Loucy (cell line): ENCODE data around the gene TREX2.

Source experiments
- H2AFZ ChIP-seq: fragments of 200-600 bp; sonication (generic); 2 replicates; pipeline ENCODE4 v1.6.0; 2016; ENCODE audit warnings: antibody characterized with exemption, mild to moderate bottlenecking, low read length, moderate library complexity
- H3F3A ChIP-seq: fragments of 200-600 bp; 2 replicates; pipeline ENCODE4 v1.6.0; 2016; ENCODE audit warnings: antibody characterized with exemption, low read depth, mild to moderate bottlenecking
- H3K27me3 ChIP-seq: fragments of 200-600 bp; sonication (generic); 2 replicates; pipeline ENCODE4 v1.6.1; 2014; ENCODE audit warnings: low read length, mild to moderate bottlenecking; ENCODE audit not compliant: insufficient read depth, poor library complexity, severe bottlenecking
- H3K36me3 ChIP-seq: fragments of 200-600 bp; sonication (generic); 2 replicates; pipeline ENCODE4 v1.6.1; 2016; ENCODE audit warnings: low read length; ENCODE audit not compliant: insufficient read depth
- H3K4me1 ChIP-seq: fragments of 200-600 bp; sonication (generic); 2 replicates; pipeline ENCODE4 v1.5.1; 2014; ENCODE audit warnings: low read length, mild to moderate bottlenecking; ENCODE audit not compliant: insufficient read depth, poor library complexity, severe bottlenecking
- H3K4me2 ChIP-seq: fragments of 200-600 bp; sonication (generic); 2 replicates; pipeline ENCODE4 v1.6.0; 2014; ENCODE audit warnings: antibody characterized with exemption, low read length, low read depth, mild to moderate bottlenecking; ENCODE audit not compliant: poor library complexity, severe bottlenecking
- H3K4me3 ChIP-seq: fragments of 200-600 bp; sonication (generic); 2 replicates; pipeline ENCODE4 v1.5.1; 2014; ENCODE audit warnings: low read length, mild to moderate bottlenecking, mixed read lengths; ENCODE audit not compliant: poor library complexity, severe bottlenecking
- H3K79me2 ChIP-seq: fragments of 200-600 bp; sonication (generic); 2 replicates; pipeline ENCODE4 v1.6.1; 2014; ENCODE audit warnings: low read length; ENCODE audit not compliant: insufficient read depth
- H3K9ac ChIP-seq: fragments of 200-600 bp; sonication (generic); 2 replicates; pipeline ENCODE4 v1.6.0; 2014; ENCODE audit warnings: mild to moderate bottlenecking, low read depth, low read length, moderate library complexity; ENCODE audit not compliant: poor library complexity, severe bottlenecking
- H3K9me2 ChIP-seq: fragments of 200-600 bp; sonication (generic); replicated peaks from 2 replicates; pipeline ENCODE4 v1.6.1; 2016; ENCODE audit warnings: low read depth, low read length, mixed read lengths
- H3K9me3 ChIP-seq: fragments of 200-600 bp; sonication (generic); 2 replicates; pipeline ENCODE4 v1.6.1; 2014; ENCODE audit warnings: mild to moderate bottlenecking, antibody characterized with exemption, low read length, low read depth; ENCODE audit not compliant: insufficient read depth
- H4K20me1 ChIP-seq: fragments of 200-600 bp; sonication (generic); 2 replicates; pipeline ENCODE4 v1.6.0; 2014; ENCODE audit warnings: antibody characterized with exemption, low read length, mild to moderate bottlenecking; ENCODE audit not compliant: insufficient read depth, poor library complexity, severe bottlenecking
- CTCF ChIP-seq: fragments of 200-600 bp; sonication (generic); conservative IDR thresholded peaks from 2 replicates; pipeline ENCODE4 v1.5.1; 2014; ENCODE audit warnings: mild to moderate bottlenecking, antibody characterized with exemption, low read length
- EZH2phosphoT487 ChIP-seq: fragments of 200-600 bp; IDR thresholded peaks from 2 replicates; pipeline ENCODE4 v1.6.1; 2018; ENCODE audit warnings: antibody characterized with exemption, mild to moderate bottlenecking, moderate library complexity, borderline replicate concordance

TREX2 gene

GRCh38 chrX:153455571-153455970 lies 9.7 kb upstream of the TREX2 start:
- Histone ChIP-seq H3K36me3 (no peaks in the 10 kb centered on the region; the same call in 1 of the 2 replicates), H3K9ac (no peak overlapping the region), H3K79me2 (no peaks in the 10 kb centered on the region), H3K4me2 (no peak overlapping the region), H3K27me3 (no peaks in the 10 kb centered on the region), H2AFZ (no peak overlapping the region), H3K9me3 (no peaks in the 10 kb centered on the region), H3K4me1 (no peaks in the 10 kb centered on the region), H3K4me3 (no peak overlapping the region), H3F3A (no peaks in the 10 kb centered on the region), H3K9me2 (no peaks in the 10 kb centered on the region), H4K20me1 (no peaks in the 10 kb centered on the region)
- TF ChIP-seq CTCF (no peak), EZH2phosphoT487 (no peak)

- no peaks in the 10 kb centered on the region; the same call in 1 of the 2 replicates for H3K36me3 ChIP-seq
- no peak overlapping the region for H3K4me2 ChIP-seq
- TF ChIP-seq EZH2phosphoT487 (no peak), CTCF (no peak)
- no peak overlapping the region for H2AFZ ChIP-seq
- no peaks in the 10 kb centered on the region for H3K27me3 ChIP-seq
- H4K20me1 ChIP-seq = no peaks in the 10 kb centered on the region
- no peaks in the 10 kb centered on the region for H3K4me1 ChIP-seq
- H3K4me3 ChIP-seq = no peak overlapping the region
- H3F3A ChIP-seq = no peaks in the 10 kb centered on the region
- H3K79me2 ChIP-seq = no peaks in the 10 kb centered on the region
- H3K9me3 ChIP-seq = no peaks in the 10 kb centered on the region
- H3K9me2 ChIP-seq = no peaks in the 10 kb centered on the region
- H3K9ac ChIP-seq = no peak overlapping the region
Measured at GRCh38 chrX:153454901-153455550, 9.2 kb upstream of the TREX2 start.

GRCh38 chrX:153450949-153451277 lies 5.1 kb upstream of the TREX2 start:
- H3K4me1 ChIP-seq = no peaks in the 10 kb centered on the region
- no peak overlapping the region for H3K4me3 ChIP-seq
- H4K20me1 ChIP-seq = no peaks in the 10 kb centered on the region
- H3K9me2 ChIP-seq = no peaks in the 10 kb centered on the region
- H2AFZ ChIP-seq = no peak overlapping the region
- no peaks in the 10 kb centered on the region for H3F3A ChIP-seq
- no peak overlapping the region for H3K9ac ChIP-seq
- no peaks in the 10 kb centered on the region; the same call in 1 of the 2 replicates for H3K36me3 ChIP-seq
- H3K9me3 ChIP-seq = no peaks in the 10 kb centered on the region
- TF ChIP-seq EZH2phosphoT487 (no peak), CTCF (no peak)
- no peaks in the 10 kb centered on the region for H3K27me3 ChIP-seq
- no peak overlapping the region for H3K4me2 ChIP-seq
- no peaks in the 10 kb centered on the region for H3K79me2 ChIP-seq
